Measurements from ENCODE around the gene HOXB3.

Gene HOXB3

DNA sequence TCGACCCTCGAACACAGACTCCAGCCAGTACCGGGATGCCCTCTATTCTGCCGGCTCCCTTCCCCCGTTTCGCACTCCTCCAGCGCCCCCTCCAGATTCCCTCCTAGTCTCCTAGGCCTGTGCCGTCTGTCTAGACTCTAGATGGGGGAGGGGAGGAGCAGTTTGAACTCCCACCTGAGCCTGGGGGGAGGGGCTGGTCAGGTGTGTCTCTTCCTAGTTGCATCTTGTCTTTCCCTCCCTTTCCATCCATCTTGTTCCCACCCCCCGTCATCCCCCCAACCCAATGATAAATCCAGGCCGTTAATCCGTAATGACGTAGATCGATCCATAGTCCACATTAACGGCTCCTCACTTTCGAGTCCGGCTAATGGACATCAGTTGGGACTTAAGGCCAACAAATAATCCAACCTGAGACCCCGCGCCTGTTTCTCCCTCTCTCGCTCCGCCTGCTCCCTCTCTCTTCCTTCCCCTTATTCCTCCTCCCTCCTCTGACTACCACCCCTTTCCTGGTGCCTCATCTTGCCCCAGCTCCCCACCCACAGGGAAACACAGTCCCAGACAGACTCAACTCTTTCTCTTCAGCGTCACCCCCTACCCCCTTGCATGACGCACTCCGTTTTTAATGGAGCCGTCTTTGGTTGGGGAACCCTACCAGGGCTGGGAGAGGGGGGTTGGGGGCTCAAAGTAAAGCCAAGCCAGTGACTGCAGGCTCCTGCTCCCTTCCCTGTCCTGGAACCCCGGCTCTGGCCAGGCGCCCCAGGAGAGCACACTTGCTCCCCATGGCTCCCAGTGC is 6.9 kb upstream of the HOXB3 start:
- DNase-seq = no peak

DNA sequence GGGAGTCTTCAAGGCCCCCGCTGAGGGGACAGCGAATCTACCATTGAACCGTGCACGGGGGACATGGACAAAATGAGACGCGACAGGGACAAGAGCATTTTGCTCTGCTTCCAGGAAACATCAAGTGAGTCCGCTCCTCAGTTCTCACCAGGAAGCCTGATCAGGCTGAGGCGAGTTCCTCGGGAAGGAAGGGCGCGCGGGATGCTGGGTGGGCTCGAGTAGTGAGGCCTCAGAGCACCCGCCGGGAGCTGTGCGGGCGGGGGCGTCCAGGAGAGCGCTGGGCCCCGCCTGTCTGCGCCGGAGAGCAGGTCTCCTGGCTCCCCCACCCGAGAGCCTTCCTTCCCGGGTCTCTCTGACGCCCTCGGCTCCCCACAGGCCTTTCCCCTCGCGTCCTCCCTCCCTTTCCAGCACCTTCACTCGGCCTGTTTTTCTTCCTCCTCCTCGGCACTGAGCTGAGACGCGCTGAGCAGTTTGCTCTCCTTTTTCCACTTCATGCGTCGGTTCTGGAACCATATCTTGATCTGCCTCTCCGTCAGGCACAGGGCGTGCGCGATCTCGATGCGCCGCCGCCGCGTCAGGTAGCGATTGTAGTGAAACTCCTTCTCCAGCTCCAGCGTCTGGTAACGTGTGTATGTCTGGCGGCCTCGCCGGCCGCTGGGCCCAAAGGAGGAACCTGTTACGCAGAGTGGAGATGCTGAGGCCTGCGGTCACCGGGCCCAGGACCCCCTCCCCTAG is 6.1 kb upstream of the HOXB3 start:
- no peak for DNase-seq

DNA sequence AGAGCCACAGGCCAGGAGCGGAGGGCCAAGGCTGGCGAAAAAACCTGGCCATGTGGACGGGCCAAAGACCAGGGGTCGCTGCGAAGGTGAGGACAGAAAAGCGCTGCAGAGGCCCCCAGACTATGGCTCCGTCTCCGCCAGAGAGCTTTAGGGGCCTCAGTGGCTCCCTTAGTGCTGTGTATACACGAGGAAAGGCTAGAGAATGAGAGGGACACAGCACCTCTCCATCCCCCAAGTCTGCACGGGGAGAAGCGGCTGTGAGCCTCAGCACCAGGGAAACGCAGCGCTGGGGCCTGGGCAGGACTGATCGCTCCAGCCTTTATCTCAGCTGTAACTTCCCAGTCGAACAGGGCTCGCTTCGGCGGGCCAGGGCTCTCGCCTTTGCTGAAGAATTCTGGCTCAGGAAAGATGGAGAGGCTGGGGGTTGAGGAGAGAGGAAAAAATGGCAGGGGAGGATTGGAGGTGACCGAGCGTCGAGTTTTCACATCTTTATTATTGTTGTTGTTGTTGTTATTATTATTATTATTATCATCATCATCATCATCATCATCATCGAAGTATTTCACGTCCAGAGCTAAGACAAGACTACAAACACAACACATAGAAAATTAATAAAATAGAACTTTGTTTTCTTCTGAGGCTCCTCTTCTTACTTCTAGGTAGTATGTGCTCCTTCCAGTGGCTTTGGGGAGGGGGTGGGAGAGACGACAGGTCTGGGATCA is 5.4 kb upstream of the HOXB3 start:
- DNase-seq = no peak

DNA sequence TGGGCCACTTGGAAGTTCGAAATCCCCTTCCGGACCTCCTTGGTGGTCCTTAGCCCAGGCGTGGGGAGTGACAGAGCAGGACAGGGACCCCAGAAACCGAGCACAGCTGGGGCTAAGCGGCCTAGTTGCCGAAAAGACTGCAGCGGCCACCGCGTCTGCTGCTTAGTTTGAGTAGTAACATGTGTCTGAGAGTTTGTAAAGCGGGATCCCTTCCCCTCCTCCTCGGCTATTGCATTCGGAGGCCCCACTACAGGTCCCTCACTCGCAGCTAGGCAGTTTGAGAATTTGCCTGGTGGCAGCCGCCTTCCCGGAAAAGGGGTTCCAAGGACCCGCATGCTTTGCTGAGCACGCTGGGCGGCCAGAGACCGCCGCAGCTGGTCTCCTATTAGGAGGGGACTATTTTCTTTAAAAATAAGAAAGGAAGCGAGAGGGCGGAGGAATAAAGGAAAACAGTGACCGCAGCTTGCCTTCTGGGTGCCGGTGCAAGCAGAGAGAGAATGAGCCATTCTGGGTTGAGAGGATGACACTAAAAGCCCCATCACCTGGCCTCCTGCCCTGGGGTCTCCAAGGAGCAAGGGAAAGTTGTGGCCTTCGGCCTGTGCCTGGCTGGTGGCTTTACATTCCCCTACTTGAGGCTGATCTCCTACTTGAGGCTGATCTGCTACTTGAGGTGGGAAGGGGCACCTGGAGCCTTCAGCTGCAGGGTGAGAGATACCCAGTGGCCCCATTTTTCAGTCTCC is 4.7 kb upstream of the HOXB3 start:
- no peak for DNase-seq

DNA sequence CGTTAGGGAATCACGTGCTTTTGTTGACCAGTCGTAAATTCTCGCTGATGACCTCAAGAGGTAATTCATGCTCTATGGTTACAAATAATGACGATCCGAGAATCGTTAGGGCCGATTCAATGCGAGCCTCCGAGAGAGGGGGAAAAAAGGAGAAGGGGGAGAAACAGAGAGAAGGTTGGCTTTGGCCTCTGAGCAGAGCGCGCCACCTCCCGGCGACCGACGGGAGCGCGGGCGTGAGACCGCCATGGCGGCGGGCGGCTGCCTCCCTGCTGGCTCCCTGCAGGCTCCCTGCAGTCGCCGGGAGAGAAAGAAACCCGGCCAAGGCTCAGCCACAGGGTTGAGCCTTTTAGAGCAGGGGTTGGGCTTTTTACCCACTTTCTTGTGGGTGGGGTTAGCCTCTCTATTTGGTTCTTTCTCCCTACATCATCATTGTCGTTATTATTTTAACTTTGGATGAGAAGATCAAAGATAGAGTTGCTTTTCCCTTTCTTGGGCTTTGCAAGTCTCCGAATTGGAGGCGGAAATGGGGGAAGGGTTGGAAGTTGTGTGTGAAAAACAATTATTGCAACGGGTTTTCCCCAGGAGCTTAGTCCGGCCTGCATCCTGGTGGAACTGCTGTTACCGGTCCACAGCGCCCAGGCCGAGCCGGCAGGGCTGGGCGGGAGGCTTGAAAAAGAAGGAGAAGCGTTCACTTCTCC is 3.9 kb upstream of the HOXB3 start:
- DNase-seq = no peak

DNA sequence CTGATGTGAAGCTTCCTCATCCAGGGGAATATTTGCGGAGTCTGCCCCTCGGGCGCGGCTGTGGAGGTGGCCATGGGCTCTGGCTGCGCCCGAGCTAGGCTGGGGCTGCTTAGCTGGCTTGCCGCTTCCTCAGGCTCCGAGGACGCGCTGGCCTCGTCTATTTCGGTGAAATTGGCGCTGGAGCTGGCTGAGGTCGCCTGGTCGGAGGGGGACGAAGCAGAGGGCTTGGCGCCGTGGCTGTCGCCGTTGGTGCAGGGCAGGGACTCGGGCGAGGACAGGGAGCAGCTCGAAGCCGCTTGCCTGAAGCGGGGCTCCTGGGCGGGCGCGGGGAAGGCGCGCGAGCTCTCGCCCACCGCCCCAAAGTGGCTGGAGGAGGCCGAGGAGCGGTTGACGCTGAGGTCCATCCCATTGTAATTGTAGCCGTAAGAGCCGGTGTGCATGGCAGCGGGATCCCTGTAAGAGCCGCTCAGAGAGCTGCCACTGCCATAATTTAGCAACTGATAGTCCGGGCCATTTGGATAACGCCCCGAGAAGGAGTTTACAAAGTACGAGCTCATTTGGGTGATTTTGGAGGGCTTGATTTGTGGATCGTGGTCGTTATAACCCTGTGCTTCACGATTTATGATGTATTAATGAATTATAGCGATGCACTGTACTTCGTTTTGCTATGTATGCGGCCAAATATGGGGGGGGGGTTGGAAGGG is 3.2 kb upstream of the HOXB3 start, which contains the start of gene HOXB5:
TSS of gene HOXB5 (minus strand) at position 654 of the 704 bp plus-strand sequence. CDS start at position 557, 97 bp downstream.
- no peak for DNase-seq

DNA sequence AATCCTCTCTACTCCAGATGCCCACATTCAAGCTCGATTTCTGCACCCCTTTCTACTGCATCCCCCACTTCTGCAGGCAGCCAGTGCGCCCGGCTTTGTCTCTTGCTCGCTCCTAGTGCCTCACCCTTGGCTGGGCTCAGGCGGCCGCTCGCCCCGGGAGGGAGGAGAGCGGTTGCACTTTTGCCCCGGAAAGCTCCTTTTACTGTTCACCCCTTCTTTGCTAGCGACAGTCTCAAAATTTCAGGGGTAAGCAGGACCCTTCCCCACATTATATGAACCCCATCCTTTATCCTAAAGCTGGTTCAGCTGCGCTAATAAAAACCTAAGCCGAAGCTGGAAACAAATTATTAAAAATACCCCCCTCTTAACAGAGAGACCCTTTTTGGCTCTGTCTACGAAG is 2.5 kb upstream of the HOXB3 start:
- DNase-seq = no peak

DNA sequence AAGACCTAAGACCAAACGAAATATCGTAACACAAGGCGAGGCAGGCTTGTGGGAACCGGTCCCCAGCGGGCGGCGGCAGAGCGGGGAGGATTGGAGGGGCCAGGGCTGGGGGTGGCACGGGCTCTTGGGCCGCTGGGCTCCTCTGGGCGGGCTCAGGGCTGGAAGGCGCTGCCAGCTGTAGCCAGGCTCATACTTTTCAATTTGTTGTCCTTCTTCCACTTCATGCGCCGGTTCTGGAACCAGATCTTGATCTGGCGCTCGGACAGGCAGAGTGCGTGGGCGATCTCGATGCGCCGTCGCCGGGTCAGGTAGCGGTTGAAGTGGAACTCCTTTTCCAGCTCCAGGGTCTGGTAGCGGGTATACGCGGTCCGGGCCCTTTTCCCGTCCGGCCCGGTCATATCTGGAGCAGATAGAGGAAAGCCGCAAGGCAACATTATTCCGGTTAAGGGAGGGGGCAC is 2.0 kb upstream of the HOXB3 start:
- DNase-seq = no peak

DNA sequence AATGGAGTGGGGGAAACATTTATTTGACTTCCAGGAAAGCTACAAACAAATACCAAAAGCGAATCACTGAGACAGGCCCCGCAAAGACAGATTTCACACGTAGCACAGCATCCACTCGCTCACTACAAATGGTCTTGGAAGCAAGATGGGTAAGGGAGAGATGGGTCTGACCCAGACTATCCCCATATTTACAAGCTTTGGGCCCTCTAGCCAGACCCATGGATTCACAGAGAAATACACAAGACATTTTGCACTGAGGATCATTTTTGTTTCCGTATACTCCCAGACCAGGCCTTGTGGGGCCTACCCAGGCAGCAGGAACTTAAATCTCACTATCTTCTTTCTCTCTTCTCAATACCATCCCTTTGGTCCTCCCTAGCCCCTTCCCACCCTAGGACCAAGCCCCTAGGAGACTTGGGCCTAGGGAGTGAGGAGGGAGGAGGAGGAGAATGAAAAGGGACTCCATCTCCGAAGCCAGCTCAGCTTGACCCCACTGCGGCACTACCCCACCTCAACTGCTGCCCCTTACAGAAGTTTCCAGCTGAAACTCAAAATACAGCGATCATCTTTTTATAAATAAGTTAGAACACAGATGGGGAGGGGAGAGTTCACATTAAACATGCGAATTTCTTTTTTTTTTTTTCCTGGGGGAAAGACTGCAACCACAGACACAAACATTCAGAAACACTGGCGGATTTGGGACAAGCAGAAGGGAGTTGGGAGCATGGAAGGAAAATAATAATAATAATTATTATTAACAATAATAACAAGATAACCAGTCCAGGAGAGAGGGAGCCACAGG is 1.4 kb upstream of the HOXB3 start:
- DNase-seq = no peak

DNA sequence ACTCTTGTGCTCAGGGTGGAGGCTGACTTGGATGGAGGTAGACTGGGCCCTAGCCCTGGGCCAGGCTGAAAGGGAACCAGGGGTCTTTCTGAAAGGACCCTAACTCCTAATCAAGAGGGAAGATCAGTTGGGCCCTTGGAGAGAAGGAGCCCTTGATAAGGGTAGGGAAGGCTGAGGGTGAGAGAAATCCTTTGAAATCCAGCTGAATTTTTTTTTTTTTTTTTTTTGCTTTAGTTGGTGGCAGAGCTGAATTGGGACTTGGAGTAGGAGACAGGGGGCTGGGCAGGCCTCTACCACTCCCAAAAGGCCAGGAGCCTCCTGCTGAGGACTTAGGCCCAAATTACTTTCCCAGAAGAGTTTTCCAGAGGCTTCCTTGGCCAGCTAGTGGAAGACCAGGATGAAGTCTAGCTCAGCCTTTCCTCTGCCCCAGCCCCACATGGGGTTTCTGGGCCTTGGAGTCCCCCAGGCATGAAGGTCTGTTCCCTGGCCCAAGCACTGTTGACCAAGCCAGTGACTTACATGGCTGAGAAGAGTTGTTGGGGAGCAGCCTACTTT is 643 bp upstream of the HOXB3 start:
- DNase-seq = no peak

DNA sequence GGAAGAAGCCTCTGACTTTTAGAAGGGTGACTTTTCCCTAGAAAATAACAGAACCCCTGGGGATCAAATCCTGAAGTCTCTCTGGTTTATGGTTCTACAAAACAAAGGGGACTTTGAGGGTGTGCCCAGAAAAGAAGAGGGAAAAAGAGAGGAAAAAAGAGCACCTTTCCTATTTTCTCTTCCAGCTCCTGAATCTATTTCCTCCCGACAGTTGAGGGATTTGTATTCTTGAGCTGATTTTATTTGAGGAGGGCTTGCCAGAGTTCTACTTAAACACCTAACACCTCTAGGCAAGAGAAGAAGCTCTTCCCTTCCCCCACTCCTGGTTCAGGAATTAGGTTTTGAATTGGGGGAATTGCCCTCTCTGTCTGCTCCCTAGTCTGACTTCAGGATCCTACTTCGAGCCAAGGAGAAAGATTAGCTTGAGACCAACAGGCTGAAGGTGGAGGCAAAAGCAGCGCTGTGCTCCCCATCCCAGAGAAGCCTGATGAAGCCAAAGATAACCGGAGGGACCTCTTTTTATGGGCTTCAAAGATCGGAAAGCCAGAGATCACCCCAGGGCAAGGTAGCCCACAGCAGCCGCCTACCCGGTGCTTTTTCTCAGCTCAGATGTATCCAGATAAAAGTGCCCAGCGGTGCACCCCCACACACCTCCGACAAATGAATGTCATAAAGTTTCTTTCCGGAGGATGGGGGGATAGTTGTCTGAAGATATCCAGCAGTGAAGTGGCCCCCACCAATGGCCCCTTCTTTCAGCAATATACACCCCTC is 796 bp downstream of the HOXB3 start:
- DNase-seq = no peak

DNA sequence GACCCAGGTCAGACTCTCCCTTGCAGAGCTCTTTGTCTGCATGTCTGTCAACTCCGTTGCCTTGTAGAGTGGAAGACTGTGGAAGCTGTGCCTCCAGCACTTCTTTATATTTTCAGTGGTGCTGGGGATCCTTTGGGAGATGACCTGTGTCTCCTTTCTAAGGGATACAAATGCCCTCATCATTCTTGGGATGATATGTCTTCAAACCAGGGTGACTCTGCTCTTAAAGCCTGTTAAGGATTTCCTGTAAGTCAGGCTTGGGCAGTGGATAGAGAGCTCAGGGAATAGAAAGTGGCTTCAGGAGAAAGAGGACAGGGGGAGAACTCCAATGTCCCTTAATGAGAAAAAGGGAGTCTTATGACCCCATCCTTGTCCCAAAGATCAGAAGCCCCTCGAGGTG is 1.5 kb downstream of the HOXB3 start:
- no peak for DNase-seq

DNA sequence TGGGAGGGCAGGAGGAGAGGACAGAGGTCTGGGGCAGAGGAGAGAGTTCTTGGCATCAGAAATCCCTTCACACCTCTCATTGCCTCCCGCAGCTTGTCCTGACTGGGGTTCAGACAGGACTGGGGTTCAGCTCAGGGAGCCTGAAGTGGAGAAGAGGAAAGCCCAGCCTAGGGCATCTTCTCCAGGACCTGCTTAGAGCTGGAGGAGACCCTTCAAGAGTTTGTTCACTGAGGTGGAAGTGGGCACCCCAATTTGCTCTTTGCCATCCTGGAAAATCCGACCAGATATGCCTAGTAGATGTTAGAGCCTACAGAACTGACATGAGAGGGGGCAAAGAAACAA is 2.0 kb downstream of the HOXB3 start:
- DNase-seq = no peak

DNA sequence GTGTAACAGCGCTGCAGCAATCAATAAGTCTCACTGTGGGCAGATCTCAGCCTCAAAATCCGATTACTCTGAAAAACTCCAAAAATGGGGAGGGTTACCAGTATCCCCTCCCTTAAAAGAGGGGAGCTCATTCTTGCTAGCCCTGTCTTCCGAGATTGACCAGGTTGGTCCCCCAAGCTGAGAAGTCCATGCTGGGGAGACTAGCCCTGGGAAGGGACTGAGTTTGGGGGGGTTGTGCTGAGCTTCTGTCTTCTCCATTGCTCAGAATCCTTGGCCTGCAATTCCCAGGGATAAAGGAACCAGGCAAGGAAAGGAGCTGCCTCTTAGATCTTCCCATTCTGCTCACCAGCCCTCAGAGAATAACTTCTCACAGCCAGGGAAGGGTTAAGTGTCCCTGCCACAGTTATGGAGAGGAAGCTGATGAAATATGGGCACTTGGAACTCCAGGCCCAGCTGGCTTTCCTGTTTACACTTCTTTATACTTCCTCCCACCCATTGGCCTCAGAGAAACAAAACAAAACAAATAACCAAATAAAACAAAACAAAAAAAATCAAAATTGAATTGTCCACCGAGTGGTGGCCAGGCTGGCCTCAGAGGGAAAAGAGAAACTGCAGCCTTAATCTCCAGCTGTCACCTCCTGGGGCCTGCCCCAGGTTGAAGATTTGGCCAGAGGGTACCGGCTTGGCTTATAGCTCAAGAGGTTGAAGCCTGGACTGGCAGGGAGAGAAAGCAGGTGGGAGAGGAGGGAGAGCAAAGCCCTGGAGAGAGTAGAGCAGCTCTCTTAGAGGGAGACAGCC is 2.6 kb downstream of the HOXB3 start:
- no peak for DNase-seq

DNA sequence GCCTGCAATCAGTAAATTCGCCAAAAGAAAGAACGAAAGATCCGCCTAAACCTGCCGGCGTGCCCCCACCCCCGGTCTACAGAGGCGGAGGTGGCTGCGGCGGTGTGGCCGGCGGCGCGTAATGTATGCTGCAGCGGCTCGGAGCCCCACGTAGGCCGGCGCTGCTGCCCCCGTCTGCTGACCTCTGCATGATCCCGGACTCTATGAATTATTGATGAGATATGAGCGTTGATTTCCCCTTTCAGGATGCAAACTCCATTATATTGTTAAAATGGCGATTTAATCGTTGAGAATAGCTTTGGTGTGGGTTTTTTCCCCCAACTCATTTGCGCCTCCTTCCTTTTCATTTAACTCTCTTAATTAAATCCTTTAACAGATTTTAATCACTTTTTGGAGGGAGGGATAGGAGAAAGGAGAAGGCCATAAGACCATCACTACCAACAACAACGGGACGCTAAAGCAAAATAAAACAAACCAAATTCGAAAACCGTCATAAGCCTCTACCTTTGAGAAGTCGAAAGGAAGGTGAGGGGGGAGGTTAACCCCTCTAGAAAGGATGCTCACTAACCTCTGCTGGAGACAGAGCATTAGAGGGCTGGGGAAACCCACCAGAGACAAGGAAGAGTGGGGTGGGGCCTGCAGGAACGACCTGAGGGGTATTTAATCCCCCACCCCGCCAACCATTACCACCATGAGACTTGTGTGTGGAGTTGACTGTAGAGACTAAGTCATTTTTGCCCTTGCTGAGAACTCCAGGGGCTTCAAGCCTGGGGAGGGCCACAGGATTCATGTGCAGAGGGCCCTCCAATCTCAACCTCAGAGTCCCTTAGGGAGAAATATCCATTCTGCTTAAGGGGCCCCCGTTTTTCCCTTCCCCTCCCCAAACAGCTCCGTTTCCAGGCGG is 3.4 kb downstream of the HOXB3 start:
- DNase-seq = no peak

DNA sequence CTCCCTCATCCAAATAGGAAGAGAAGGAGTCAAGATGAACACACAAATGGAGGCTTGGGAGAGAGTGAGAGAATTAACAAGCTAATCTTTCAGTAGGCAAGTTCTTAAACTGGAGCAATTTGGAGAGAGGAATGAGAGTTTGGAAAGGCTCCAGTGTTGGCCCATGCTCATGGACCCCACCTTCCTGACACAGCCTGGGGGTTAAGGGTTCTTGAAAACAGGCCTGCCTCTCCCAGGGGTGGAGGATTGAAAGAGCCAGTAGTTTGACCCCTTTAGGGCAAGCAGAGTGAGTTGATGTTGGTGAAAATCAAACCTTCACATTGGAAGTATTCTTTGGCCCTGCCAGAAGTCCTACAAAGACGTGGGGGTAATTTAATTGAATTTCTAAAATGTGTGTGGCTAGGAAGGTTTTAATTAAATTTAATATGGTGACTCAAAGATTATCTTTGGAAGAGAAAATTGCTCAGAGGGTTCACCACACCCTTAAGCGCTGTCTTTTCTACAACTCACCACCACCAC is 5.8 kb downstream of the HOXB3 start:
- no peak for DNase-seq

DNA sequence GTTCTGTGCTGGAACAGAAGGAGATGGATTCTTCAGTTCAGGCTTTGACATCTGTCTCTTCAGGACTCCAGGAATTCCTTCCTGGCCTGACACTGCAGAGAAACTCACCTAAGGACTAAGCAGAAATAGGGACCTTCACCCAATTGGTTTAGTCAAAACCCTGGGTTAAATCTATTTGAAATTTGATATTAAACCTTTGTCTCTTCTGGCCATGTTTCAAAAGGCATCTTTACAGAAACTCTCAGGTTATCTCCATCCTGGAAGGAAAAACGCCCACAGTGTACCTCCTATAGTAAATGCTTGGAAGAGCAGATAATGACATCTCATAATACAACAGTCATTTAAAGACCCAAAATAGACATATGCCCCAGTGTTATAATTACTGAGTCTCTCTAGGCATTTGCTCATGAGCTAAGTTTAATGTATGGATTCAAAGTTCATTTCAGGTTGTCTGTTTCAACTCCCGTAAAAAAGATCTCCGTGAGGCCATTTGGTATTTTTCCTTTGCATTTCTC is 6.3 kb downstream of the HOXB3 start:
- no peak for DNase-seq
